DOHH2 (cell line): ENCODE results near the gene SMAP2.

Source experiments
- EZH2phosphoT487 ChIP-seq: fragments of 200-600 bp; sonication (generic); IDR thresholded peaks from 2 replicates; pipeline ENCODE4 v1.6.1; 2017; ENCODE audit warnings: borderline replicate concordance, mild to moderate bottlenecking, antibody characterized with exemption, low read length, moderate library complexity, mixed read lengths
- TF ChIP-seq, protein P1 (sequence below): fragments of 200-600 bp; sonication (generic); IDR thresholded peaks from one replicate; pipeline ENCODE4 v1.5.1; 2014; ENCODE audit warnings: antibody characterized with exemption, mild to moderate bottlenecking, low read depth, low read length; ENCODE audit not compliant: poor library complexity, severe bottlenecking

- TF ChIP-seq, protein P1, sequence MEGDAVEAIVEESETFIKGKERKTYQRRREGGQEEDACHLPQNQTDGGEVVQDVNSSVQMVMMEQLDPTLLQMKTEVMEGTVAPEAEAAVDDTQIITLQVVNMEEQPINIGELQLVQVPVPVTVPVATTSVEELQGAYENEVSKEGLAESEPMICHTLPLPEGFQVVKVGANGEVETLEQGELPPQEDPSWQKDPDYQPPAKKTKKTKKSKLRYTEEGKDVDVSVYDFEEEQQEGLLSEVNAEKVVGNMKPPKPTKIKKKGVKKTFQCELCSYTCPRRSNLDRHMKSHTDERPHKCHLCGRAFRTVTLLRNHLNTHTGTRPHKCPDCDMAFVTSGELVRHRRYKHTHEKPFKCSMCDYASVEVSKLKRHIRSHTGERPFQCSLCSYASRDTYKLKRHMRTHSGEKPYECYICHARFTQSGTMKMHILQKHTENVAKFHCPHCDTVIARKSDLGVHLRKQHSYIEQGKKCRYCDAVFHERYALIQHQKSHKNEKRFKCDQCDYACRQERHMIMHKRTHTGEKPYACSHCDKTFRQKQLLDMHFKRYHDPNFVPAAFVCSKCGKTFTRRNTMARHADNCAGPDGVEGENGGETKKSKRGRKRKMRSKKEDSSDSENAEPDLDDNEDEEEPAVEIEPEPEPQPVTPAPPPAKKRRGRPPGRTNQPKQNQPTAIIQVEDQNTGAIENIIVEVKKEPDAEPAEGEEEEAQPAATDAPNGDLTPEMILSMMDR = no peak
- TF ChIP-seq EZH2phosphoT487 = no peak
Measured at GRCh38 chr1:40377512-40377911, 4.0 kb downstream of the SMAP2 start.
